B cell (primary cell): ENCODE results near the gene RAB3C. TPM values are rescaled to one million over a fixed set of nuclear protein-coding genes. Genes with fewer than 3 reads are reported as not detected.
"Not testable (repeated sequence)": the region's sequence is repeated elsewhere in the genome, so short reads cannot be mapped to it uniquely, and the experiment has no call there.

Experiments
- ATAC-seq: fragments of 200-7000 bp; cut with Tn5 transposase; one replicate; pipeline ENCODE4 v1.10.0; 2021; ENCODE audit warnings: low read depth, mild to moderate bottlenecking, moderate number of reproducible peaks, moderate library complexity
- CTCF ChIA-PET: fragments of 350-600 bp; sonication (Branson Sonifier 250); formaldehyde crosslinking; loops from one replicate; lab custom pipeline; 2021; ENCODE audit warnings: antibody characterized with exemption, inconsistent platforms; lab: Charles Lee
- POLR2A ChIA-PET: fragments of 350-600 bp; sonication (Branson Sonifier 250); formaldehyde crosslinking; loops from one replicate; lab custom pipeline; 2021; ENCODE audit warnings: antibody characterized with exemption; lab: Charles Lee
- DNase-seq: peaks from one replicate; pipeline ENCODE4 v3.0.0; 2013
- H2AFZ ChIP-seq: 2 replicates; pipeline ENCODE4 v1.6.1; 2012; ENCODE audit warnings: mild to moderate bottlenecking, low read depth, low read length; ENCODE audit not compliant: insufficient read depth, poor library complexity, severe bottlenecking
- H3K27ac ChIP-seq, 2 donors: 1 replicate in 1 of 2; 2 replicates in 1 of 2; pipeline ENCODE4 v1.5.1; 2012 to 2013; ENCODE audit warnings: low read length in 2 of 2, mild to moderate bottlenecking in 2 of 2, moderate library complexity in 1 of 2
- H3K27me3 ChIP-seq, 4 experiments: fragments of 200-600 bp in 1 of 4; sonication (generic) in 1 of 4; replicated peaks in 1 of 4; 1 replicate in 2 of 4; 2 replicates in 2 of 4; pipeline versions ENCODE4 v1.6.1 to v1.7.0; 2013 to 2016; ENCODE audit warnings: low read length in 3 of 4, mild to moderate bottlenecking in 2 of 4, mixed read lengths in 1 of 4, moderate library complexity in 1 of 4; ENCODE audit not compliant: insufficient read depth in 4 of 4, control insufficient read depth in 3 of 4; ENCODE audit errors: control extremely low read depth in 1 of 4
- H3K36me3 ChIP-seq, 2 experiments: replicated peaks in 1 of 2; 1 replicate in 1 of 2; 2 replicates in 1 of 2; pipeline versions ENCODE4 v1.6.1 to v1.7.1; 2013; ENCODE audit warnings: low read length in 1 of 2; ENCODE audit not compliant: insufficient read depth in 2 of 2, control insufficient read depth in 1 of 2; ENCODE audit errors: control extremely low read depth in 1 of 2, extremely low read depth in 1 of 2
- H3K4me1 ChIP-seq, 2 donors: fragments of 200-600 bp in 1 of 2; sonication (generic) in 1 of 2; 1 replicate in 1 of 2; 2 replicates in 1 of 2; pipeline versions ENCODE4 v1.5.1 to v1.6.1; 2013 to 2017; ENCODE audit warnings: low read length in 2 of 2; ENCODE audit not compliant: control insufficient read depth in 2 of 2, insufficient read depth in 2 of 2
- H3K4me2 ChIP-seq: replicated peaks from 2 replicates; pipeline ENCODE3; 2012; ENCODE audit warnings: mild to moderate bottlenecking, low read depth, low read length; ENCODE audit not compliant: poor library complexity, severe bottlenecking
- H3K4me3 ChIP-seq, 5 experiments: fragments of 200-600 bp in 1 of 5; sonication (generic) in 1 of 5; 1 replicate in 3 of 5; 2 replicates in 2 of 5; pipeline versions ENCODE4 v1.5.1 to v1.7.0; 2011 to 2016; ENCODE audit warnings: low read length in 4 of 5, mild to moderate bottlenecking in 4 of 5, low read depth in 2 of 5, control low read depth in 1 of 5, moderate library complexity in 1 of 5; ENCODE audit not compliant: insufficient read depth in 1 of 5; ENCODE audit errors: control extremely low read depth in 1 of 5, extremely low read depth in 1 of 5
- H3K79me2 ChIP-seq: fragments of 200-600 bp; sonication (generic); one replicate; pipeline ENCODE4 v1.6.0; 2016; ENCODE audit warnings: low read length; ENCODE audit not compliant: control insufficient read depth, insufficient read depth
- H3K9ac ChIP-seq: fragments of 200-600 bp; sonication (generic); 2 replicates; pipeline ENCODE4 v1.6.1; 2017; ENCODE audit warnings: mild to moderate bottlenecking, low read length, moderate library complexity
- H3K9me3 ChIP-seq, 3 donors: one replicate each; pipeline versions ENCODE4 v1.6.1 to v1.7.1; 2013; ENCODE audit warnings: low read length in 2 of 3; ENCODE audit not compliant: control insufficient read depth in 2 of 3, insufficient read depth in 1 of 3; ENCODE audit errors: control extremely low read depth in 1 of 3
- H4K20me1 ChIP-seq: 2 replicates; pipeline ENCODE4 v1.6.0; 2012; ENCODE audit warnings: mild to moderate bottlenecking, low read length; ENCODE audit not compliant: insufficient read depth, control insufficient read depth, poor library complexity, severe bottlenecking
- H3K27ac Mint-ChIP-seq: one replicate; pipeline ENCODE4 v1.8.0; 2021; ENCODE audit warnings: mixed read lengths
- H3K27me3 Mint-ChIP-seq: one replicate; pipeline ENCODE4 v1.8.0; 2021; ENCODE audit warnings: mixed read lengths
- H3K4me1 Mint-ChIP-seq: one replicate; pipeline ENCODE4 v1.8.0; 2021; ENCODE audit warnings: mixed read lengths
- H3K4me3 Mint-ChIP-seq: one replicate; pipeline ENCODE4 v1.8.0; 2021; ENCODE audit warnings: mixed read lengths
- H3K9me3 Mint-ChIP-seq: one replicate; pipeline ENCODE4 v1.8.0; 2022; ENCODE audit warnings: mixed read lengths; ENCODE audit not compliant: insufficient read depth
- EZH2 ChIP-seq: IDR thresholded peaks from 2 replicates; pipeline ENCODE4 v1.6.1; 2012; ENCODE audit warnings: borderline replicate concordance, low read depth, mild to moderate bottlenecking, moderate library complexity, low read length; ENCODE audit not compliant: insufficient read depth, poor library complexity, severe bottlenecking
- WGBS: methylation state at CpG from one replicate; pipeline ENCODE4 v1.1.5; 2013; ENCODE audit warnings: missing lambda C conversion rate; ENCODE audit not compliant: insufficient coverage; 5-methylcytosine and 5-hydroxymethylcytosine counted together
- intact Hi-C: fragments of 100-400 bp; cut with micrococcal nuclease; formaldehyde crosslinking; loops from one replicate; pipeline ENCODE4 v1.10.0; 2022
- polyA minus RNA-seq: library from RNA; depleted of rRNA, polyadenylated mRNA; stranded (reverse); fragments of >200 nt; gene quantifications from 2 replicates; pipeline ENCODE4 v1.2.3, GENCODE V29; 2012
- polyA plus RNA-seq: library from polyadenylated mRNA; depleted of rRNA; stranded (reverse); fragments of >200 nt; gene quantifications from 2 replicates; pipeline ENCODE4 v1.2.3, GENCODE V29; 2012
- total RNA-seq, 2 donors: library from RNA; stranded (reverse); fragments of 120-200 nt in 1 of 2; gene quantifications; 1 replicate in 1 of 2; 2 replicates in 1 of 2; pipeline versions ENCODE4 v1.2.3 to v1.2.4, GENCODE V29; 2013 to 2022
- TF ChIP-seq, protein P1 (sequence below): fragments of 200-600 bp; IDR thresholded peaks from one replicate; pipeline ENCODE4 v1.8.0; 2022; ENCODE audit warnings: antibody characterized with exemption, mild to moderate bottlenecking

The RAB3C gene, protein sequence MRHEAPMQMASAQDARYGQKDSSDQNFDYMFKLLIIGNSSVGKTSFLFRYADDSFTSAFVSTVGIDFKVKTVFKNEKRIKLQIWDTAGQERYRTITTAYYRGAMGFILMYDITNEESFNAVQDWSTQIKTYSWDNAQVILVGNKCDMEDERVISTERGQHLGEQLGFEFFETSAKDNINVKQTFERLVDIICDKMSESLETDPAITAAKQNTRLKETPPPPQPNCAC
- 0.20 and 0.32 TPM in 2 replicates for total RNA-seq
- total RNA-seq (2013): 0.40 TPM
- polyA plus RNA-seq: 0.58 TPM in 1 of 2 replicates, not detected in the other
- polyA minus RNA-seq: under 0.01 TPM in 2 replicates

DNA sequence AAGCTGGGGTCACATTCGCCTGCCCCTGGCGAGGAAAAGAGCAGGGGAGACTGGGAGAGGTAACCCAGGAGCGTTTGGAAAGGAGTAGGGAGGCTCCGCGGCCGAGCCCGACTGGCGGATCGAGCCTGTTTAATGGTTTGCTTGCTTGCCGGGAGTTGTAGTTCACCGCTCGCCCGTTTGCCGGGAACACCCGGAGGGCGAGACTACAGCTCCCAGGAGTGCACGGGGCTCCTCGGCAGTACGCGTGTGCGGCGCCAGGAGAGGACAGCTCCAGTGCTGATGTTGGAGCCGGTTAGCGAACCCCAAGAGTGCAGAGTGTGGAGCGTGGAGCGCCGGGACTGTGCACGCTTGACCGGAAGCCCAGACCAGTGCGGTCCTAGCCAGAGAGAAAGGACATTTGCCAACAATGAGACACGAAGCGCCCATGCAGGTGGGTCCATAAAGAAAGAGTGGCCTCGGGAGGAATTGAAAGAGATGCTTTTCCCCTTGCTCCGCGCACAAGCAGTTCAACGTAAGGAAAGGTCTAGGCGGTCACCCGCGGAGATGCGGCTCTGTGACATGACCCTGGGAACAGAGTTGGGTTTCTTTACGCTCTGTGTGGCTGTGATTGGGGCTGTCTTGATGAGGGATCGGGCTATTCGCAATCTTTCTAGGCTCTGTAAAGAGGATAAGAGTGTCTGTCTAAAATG is at the start of gene RAB3C:
Gene RAB3C (plus strand): TSS at position 273 of the 689 bp plus-strand sequence. CDS start 134 bp downstream, at position 407.
- ATAC-seq (peak; percentile 100), DNase-seq (peak; percentile 87)
- Mint-ChIP-seq H3K27me3 (peaks cover 36% of the 10 kb centered on the region), H3K9me3 (no peaks in the 10 kb centered on the region), H3K4me1 (peaks cover 23% of the 10 kb centered on the region), H3K27ac (peak within 1 kb of the TSS; percentile 38), H3K4me3 (peak within 1 kb of the TSS; percentile 93)
- Histone ChIP-seq H3K27me3 (peaks cover 7 to 37% (median 25%) of the 10 kb centered on the region in 4 experiments), H2AFZ (peak within 1 kb of the TSS; percentile 84), H3K4me3 (peak within 1 kb of the TSS; percentile 63 to 97 (median 92)), H3K27ac (no peak within 1 kb of the TSS), H3K9ac (peak within 1 kb of the TSS; percentile 75), H3K9me3 (peaks cover 0 to 5% (median 0%) of the 10 kb centered on the region in 3 donors), H4K20me1 (no peaks in the 10 kb centered on the region), H3K36me3 (no peaks in the 10 kb centered on the region), H3K4me1 (peaks cover 15 to 19% of the 10 kb centered on the region in 2 donors), H3K79me2 (no peaks in the 10 kb centered on the region), H3K4me2 (peak within 1 kb of the TSS; percentile 82)
- CTCF ChIA-PET: interaction anchor here (0.9 to 2.7 kb wide), 6 partner anchors 12 to 267 kb away, joined by 3 to 12 read pairs (median 4); no protein-coding TSS in a partner anchor
- POLR2A ChIA-PET: interaction anchor here (1.2 to 1.5 kb wide), 2 partner anchors 83 to 124 kb away, joined by 3 read pairs; no protein-coding TSS in a partner anchor
- intact Hi-C loops: loop anchor here (1.0 to 2.0 kb wide), 2 partner anchors 92 to 123 kb away; partner anchors contain the start of genes GAPT and PLK2
- WGBS: under 1% methylated on average over 43 of the region's 43 CpGs
- TF ChIP-seq EZH2: no peak
- TF ChIP-seq, protein P1, sequence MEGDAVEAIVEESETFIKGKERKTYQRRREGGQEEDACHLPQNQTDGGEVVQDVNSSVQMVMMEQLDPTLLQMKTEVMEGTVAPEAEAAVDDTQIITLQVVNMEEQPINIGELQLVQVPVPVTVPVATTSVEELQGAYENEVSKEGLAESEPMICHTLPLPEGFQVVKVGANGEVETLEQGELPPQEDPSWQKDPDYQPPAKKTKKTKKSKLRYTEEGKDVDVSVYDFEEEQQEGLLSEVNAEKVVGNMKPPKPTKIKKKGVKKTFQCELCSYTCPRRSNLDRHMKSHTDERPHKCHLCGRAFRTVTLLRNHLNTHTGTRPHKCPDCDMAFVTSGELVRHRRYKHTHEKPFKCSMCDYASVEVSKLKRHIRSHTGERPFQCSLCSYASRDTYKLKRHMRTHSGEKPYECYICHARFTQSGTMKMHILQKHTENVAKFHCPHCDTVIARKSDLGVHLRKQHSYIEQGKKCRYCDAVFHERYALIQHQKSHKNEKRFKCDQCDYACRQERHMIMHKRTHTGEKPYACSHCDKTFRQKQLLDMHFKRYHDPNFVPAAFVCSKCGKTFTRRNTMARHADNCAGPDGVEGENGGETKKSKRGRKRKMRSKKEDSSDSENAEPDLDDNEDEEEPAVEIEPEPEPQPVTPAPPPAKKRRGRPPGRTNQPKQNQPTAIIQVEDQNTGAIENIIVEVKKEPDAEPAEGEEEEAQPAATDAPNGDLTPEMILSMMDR: no peak

DNA sequence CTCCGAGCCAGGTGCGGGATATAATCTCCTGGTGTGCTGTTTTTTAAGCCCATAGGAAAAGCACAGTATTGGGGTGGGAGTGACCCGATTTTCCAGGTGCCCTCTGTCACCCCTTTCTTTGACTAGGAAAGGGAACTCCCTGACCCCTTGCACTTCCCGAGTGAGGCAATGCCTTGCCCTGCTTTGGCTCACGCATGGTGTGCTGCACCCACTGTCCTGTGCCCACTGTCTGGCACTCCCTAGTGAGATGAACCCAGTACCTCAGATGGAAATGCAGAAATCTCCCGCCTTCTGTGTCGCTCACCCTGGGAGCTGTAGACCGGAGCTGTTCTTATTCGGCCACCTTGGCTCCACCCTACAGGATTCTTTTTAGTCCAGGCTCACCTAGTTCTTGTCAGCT is 40.9 kb upstream of the RAB3C start:
- intact Hi-C loops: not testable (repeated sequence)
- WGBS: over 99% methylated on average over 8 of the region's 9 CpGs

More for the DNA sequence above, 40.9 kb upstream of the RAB3C start:
- POLR2A ChIA-PET, H3K9me3 ChIP-seq, ATAC-seq, H3K36me3 ChIP-seq, H3K9ac ChIP-seq, H3K27me3 Mint-ChIP-seq, DNase-seq, H3K27me3 ChIP-seq, H3K79me2 ChIP-seq, H3K4me2 ChIP-seq, H4K20me1 ChIP-seq, H3K4me3 ChIP-seq, H3K4me3 Mint-ChIP-seq, H2AFZ ChIP-seq, H3K27ac Mint-ChIP-seq, CTCF ChIA-PET, H3K9me3 Mint-ChIP-seq, H3K27ac ChIP-seq: not testable (repeated sequence)
- peaks cover 34 to 38% of the 10 kb centered on the region in 2 donors for H3K4me1 ChIP-seq
- peaks cover 49% of the 10 kb centered on the region for H3K4me1 Mint-ChIP-seq
